Fibroblast of skin of scalp (primary cell): ENCODE results near the gene NKTR.

Experiments
- DNase-seq: peaks from one replicate; pipeline ENCODE4 v3.0.0-alpha.2; 2013

Gene NKTR

DNA sequence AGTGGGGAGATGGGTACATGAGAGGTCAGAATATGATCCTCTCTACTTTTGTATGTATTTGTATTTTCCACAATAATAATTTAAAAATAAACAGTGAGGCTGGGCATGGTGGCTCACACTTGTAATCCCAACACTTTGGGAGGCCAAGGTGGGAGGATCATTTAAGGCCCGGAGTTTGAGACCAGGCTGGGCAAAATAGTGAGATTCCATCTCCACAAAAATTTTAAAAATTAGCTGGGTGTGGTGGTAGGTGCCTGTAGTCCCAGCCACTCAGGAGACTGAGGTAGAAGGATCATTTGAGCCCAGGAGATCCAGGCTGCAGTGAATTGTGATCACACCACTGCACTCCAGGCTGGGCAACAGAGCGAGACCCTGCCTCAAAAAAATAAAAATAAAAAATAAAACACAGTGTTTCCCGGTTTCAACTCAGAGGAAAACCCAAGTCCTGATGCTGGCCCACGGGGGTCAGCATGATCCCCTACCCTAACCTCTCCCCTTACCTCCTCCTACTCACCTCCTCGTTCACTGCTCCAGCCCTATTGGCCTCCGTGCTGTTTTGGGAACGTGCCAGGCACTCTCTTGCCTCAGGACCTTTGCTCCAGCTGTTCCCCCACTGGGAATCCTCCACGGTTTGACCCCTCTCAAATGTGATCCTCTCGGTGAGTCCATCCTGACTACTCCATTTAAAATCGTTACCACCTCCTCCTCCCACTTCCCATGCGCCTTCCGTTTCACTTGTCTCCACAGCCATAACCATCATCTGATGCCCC, 82.0 kb downstream of the NKTR start:
- DNase-seq: no peak

DNA sequence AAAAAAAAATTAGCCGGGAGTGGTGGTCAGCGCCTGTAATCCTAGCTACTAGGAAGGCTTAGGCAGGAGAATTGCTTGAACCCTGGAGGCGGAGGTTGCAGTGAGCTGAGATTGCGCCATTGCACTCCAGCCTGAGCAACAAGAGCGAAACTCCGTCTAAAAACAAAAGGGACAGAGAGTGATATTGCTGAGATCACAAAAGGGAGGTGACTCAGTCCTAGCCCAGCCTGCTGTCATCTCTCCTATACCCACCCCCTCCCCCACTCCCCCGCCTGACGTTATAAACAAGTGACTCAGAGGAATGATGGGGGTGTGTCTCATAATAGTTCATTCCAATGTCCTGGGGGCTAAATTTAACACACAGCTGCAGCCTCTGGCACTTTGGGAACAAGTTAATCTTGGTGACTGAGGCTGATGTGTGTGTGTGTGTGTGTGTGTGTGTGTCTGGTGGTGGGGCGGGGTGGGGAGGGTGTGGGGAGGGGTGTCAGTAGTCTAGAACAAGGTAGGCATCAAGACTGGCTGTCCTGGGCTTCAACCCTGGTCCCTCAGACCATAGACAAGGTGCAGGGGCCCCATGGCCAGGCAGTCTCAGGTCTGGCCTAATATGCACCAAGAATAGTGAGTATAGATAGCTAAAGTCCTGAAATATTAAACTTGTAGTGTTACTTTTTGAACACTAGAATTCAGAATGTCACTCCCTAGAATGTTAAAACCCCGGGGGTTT, 83.6 kb downstream of the NKTR start:
- DNase-seq: peak; percentile 93

DNA sequence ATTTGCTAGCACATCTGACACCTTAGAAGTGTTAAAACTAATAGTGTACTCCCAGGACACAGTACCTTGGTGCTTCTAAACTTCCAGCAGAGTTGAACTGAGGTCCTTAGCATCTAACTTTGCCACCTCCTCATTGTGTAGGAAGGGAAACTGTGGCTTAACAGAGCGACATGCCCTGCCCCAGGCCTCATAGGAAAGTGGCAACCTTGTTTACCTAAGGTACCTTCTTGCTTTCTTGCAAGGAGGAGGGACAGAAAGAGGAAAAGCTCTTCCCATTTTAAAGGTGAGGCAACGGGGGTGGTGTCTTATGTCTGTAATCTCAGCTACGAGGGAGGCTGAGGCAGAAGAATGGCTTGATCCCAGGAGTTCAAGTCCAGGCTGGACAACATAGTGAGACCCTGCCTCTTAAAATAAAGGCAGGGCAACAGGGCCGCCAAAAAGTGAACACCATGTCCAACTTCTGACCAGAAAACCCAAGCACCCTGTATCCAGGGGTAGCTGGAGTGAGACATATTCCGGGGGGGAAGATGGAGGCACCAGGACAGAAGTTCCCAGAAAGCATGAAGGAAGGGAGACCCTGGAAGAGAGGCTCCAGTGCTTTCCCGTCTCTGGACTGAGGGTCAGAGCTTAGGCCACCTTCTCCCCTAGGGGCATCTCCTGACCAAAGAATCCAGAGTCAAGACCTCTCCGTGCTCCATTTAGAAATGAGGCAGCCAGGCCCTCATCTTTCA, 84.3 kb downstream of the NKTR start:
- no peak for DNase-seq

- no peak for DNase-seq
Measured at GRCh38 chr3:42685363-42685881, 84.9 kb downstream of the NKTR start, which contains the start of gene KLHL40. KLHL40 (plus strand) TSS chr3:42685537; CDS start chr3:42685619, 82 bp downstream.

DNA sequence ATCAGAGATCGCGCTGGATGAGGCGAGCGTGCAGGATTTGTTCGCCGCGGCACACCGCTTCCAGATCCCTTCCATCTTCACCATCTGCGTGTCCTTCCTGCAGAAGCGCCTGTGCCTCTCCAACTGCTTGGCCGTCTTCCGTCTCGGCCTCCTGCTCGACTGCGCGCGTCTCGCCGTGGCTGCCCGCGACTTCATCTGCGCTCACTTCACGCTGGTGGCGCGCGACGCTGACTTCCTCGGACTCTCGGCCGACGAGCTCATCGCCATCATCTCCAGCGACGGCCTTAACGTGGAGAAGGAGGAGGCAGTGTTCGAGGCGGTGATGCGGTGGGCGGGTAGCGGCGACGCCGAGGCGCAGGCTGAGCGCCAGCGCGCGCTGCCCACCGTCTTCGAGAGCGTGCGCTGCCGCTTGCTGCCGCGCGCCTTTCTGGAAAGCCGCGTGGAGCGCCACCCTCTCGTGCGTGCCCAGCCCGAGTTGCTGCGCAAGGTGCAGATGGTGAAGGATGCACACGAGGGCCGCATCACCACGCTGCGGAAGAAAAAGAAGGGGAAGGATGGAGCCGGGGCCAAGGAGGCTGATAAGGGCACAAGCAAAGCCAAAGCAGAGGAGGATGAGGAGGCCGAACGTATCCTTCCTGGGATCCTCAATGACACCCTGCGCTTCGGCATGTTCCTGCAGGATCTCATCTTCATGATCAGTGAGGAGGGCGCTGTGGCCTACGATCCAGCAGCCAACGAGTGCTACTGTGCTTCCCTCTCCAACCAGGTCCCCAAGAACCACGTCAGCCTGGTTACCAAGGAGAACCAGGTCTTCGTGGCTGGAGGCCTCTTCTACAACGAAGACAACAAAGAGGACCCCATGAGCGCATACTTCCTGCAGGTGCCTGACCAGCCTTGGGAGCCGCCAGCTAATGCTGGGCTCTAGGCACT, 85.7 kb downstream of the NKTR start:
- no peak for DNase-seq

DNA sequence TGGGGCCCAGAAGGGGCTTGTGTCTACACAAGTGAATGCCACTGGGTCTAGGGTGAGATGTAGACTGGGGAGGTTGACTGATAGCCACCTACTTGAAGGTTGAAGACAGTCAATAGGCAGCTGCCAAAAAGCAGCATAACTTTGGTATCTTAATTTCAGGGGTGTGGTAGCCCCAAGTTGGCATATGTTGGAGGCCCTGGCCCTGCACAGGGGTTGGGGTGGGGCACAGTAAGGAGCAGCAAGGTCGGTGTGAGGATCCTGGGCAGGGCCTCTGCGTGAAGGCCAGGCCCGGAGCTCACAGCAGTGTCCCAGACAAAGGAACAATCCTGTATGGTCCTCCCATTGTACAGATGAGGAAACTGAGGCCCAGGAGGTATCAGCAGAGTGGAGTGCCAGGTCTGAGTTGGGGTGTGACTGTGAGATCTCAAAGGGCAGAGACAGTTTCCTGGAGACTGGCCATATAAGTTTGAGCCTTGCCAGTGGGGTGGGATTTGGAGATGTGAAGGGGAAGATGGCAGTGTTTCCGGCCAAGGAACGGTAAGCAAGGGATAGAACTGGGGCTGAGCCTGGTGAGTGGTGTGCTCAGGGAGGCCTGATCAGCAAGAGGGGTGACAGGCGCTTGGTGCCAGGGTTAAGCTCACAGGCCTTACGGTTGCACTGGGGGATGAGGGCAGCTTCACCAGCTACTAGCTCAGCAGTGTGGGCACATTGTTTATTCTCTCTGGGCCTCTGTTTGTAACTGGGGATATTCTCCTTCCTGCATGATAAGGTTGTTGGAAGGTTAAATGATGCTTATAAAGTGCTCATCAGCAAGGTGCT, 86.6 kb downstream of the NKTR start:
- DNase-seq: no peak

- DNase-seq: no peak
Measured at GRCh38 chr3:42688016-42688415, 87.5 kb downstream of the NKTR start.

- no peak for DNase-seq
Measured at GRCh38 chr3:42688487-42689420, 88.3 kb downstream of the NKTR start.

GRCh38 chr3:42689421-42690014, 89.0 kb downstream of the NKTR start:
- no peak for DNase-seq

DNA sequence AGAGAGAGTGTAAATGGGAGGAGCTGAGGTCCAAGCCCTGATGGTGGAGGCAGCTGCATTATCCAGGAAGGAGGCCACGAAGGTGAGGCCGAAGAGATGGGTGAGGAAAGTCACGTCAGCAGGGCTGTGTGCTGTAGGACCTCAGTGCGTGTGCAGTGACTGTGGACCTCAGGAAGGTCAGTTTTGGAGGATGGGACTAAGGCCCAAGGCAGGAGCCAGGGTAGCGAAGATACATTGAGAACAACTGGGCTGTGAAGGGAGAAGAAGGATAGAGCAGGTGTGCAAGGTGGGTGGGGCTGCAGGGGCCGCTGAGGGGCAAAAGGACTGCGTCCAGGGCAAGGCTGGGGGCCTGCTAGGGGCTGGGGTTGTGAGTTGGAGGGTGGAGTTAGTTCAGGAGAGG, 89.7 kb downstream of the NKTR start:
- DNase-seq: no peak

DNA sequence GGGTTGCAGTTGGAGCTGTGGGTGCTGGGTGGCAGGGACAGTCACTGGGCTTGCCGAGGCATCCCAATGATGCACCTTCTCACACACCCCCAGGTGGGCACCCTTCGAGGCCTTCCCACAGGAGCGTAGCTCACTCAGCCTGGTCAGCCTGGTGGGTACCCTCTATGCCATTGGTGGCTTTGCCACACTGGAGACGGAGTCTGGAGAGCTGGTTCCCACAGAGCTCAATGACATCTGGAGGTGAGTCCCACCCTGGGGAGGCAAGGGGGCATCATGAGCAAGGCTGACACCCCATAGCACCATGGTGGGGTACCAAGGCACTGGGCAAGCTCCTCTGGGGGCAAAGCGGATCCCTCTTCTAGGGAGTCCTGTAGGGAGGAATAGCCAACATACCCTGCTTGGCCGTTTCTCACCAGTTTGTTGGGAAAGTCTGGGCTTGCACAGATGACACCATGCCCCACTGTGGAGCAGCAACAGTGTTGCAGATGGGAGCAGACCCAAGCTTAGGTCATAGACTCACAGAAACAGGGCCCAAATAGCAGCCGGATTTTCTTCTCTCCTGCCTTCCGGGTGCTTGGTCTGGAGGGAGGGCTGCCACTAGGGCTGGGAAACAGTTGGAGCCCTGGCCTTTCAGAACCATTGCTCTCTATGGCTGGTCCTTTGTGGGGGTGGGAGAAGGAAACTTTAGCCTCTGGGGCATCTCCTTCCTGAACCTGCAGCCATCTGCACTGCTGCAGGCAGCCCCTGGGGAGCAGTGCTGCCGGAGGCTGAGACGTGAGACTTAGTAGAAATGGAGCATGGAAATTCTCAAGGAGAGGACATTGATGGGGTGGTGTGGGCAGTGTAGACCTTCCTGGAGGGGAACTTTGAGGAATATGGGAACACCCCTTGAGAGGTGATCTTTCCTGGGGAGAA, 90.5 kb downstream of the NKTR start:
- DNase-seq: no peak

DNA sequence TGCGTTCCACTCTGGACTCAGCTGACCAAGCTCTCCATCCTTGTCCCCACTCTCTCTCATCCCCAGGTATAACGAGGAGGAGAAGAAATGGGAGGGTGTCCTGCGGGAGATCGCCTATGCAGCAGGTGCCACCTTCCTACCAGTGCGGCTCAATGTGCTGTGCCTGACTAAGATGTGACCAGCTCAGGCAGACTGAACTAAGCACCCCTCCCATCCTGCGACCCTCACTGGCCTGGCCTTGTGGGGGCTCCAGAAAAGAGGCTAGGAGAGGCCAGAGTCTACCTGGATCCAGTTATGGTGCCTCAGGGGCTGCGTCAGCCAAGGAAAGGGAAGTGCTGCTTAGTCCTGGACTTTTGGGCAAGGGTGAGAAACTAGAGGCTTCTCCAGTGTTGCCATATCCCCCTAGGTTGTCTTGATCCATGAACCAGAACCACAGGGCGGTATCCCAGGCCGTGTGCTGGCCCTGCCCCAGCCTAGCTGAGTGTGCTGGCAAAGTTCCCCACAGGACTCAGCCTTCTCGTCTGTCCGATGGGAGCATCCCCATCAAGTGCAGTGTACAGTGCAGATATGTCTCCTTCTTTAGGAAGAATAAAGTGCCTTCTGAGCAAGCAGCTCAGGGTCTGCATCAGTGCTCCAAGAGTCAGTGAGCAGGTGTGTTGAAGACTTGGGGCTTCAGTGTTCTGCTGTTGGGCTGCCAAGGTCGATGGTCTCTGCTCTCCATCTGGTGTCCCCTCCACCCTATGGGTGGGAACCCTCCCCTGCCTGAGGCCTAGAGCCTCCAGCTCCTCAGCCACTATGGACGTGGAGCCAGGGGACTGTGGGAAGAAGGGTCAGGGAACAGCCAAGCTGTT, 91.6 kb downstream of the NKTR start:
- DNase-seq: no peak

GRCh38 chr3:42692667-42693529, 92.4 kb downstream of the NKTR start:
- no peak for DNase-seq

GRCh38 chr3:42693530-42693930, 93.0 kb downstream of the NKTR start:
- DNase-seq: no peak

DNA sequence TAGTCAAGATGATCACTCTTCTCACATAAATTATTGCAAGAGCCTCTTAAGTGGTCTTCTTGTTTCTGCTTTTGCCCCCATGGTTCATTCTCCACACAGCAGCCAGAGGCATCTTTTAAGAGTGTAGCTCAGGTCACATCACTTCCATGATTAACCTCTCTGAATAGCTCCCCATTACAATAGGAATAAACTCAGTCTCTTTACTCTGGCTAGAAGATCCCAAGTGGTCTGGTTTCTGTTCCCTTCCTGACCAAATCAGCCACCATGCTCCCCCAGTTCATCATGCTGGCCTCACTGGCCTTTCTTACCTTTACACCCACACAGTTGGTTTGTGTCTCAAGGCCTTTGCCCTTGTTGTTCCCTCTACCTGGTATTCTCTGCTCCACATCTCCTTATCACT, 93.9 kb downstream of the NKTR start:
- DNase-seq: no peak
